Frontal cortex (tissue), 4 donors: ENCODE measurements around the gene IGSF21. TPM values are rescaled to one million over a fixed set of nuclear protein-coding genes. Genes with fewer than 3 reads are reported as not detected.

Source experiments
- DNase-seq, 2 donors: peaks; one replicate each; pipeline ENCODE4 v3.0.0; 2012; ENCODE audit warnings: low spot score in 2 of 2
- FAIRE-seq: peaks from 2 replicates; lab custom pipeline; 2012; peaks lifted over from hg19 to GRCh38; lab: Jason Lieb, UNC
- total RNA-seq: library from RNA; depleted of rRNA; stranded (reverse); fragments of >200 nt; gene quantifications from one replicate; pipeline ENCODE4 v1.2.3, GENCODE V29; 2014
- donor health status: control.
- donor health status: control.
- donor health status: control.

IGSF21 gene
- total RNA-seq, 1 donor from 2014 or later = 31.0 TPM

DNA sequence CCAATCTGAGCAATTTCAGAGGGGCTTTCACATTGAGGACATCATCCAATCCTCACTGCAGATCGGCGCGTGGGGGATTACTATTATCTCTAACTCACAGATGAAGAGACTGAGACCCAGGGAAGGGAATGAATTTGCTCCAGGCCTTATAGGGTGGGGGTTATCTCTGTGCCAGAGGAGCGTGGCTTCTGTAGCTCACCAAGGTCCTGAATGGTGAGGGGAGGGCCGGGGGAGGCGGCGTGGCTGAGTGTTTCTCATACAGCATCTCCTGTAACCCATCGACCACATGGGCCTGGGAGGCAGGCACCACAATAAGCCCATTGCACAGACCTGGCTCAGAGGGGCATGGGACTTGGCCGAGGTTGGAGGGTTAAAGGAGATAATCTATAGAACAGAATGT lies 230.2 kb downstream of the IGSF21 start:
- DNase-seq (no peak), FAIRE-seq (no peak)

DNA sequence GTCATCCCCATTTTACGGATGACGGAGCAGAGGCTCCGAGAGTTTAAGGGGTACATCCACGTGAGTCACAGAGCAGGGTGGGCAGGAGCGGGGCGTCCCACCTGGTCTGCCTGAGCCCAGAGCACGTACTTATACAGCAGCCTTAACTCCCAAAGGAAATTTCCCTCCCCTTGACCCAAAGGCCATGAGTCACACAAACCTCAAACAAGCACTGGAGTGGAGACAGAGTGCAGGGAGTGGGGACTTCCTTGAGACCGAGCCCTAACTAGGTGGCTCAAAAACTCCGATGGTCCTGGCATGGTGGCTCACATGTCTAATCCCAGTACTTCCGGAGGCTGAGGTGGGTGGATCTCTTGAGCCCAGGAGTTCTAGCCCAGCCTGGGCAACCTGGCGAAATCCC lies 231.6 kb downstream of the IGSF21 start:
- FAIRE-seq (no peak), DNase-seq (no peak)

DNA sequence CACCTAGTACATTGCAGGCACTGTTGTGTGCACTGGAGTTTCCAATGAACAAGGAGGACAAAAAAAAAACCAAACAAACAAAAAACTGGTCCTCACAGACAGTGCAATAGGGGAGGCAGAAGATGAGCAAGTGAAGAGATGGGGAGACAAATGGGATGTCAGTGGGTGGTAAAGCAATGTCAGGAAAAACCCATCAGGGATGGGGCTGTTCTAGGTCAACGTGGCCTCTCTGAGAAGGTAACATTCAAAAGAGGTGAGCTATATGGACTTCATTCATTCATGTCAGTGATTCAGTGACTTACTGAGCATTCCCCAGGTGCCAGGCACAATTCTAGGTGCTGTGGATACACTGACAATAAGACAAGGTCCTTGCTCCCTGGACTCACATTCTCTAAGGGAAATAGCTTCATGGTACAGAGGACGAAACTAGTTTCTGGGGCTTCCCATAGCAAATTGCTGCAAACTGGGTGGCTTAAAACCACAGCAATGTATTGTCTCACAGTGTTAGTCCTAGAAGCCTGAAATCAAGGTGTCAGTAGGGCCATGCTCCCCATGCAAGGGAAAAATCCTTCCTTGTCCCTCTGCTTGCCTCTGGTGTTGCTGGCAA lies 232.7 kb downstream of the IGSF21 start:
- no peak for FAIRE-seq
- DNase-seq = no peak

DNA sequence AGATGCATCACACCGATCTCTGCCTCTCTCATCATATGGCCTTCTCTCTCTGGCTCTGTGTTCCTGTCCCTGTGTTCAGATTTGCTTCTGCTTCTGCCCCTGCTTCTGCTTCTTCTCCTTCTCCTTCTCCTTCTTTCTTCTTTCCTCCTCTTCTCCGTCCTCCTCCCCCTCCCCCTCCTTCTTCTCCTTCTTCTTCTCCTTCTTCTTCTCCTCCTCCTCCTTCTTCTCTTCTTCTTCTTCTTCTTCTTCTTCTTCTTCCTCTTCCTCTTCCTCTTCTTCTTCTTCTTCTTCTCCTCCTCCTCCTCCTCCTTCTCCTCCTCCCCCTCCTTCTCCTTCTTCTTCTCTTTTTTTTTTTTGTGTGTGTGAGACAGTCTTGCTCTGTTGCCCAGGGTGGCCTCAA lies 233.2 kb downstream of the IGSF21 start:
- DNase-seq = no peak
- no peak for FAIRE-seq

DNA sequence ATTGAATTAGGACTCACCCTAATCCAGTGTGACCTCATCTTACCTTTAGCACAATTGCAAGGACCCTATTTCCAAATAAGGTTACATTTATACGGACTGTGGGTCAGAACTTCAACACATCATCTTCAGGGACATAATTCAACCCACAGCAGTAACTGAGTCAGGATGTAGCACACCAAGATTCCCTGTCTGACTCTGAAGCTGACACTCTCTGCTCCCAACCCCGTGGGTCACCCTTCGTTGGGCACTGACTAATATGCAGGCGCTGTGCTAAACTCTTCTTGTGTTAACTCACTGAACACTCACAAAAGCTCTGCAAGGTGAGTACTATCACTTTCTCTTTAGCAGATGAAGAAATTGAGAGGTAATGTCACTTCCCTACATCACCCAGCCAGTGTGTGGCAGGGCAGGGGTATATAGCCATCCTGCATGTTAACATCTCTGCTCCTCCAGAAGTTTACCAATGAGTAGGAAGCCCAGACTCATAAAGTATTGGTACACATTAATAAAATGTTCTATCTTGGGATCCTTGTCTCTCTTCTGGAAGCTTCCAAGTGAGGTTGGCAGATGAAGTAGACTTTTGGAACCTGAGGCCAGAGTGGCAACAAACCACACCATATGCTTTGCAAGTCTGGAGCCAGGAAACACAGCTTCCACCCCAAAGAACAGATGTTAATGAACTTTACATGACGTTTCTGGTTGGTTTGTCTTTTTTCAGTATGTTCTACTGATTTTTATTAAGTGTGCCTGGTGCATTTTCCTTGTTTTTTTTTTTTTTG lies 233.9 kb downstream of the IGSF21 start:
- DNase-seq (no peak), FAIRE-seq (no peak)

DNA sequence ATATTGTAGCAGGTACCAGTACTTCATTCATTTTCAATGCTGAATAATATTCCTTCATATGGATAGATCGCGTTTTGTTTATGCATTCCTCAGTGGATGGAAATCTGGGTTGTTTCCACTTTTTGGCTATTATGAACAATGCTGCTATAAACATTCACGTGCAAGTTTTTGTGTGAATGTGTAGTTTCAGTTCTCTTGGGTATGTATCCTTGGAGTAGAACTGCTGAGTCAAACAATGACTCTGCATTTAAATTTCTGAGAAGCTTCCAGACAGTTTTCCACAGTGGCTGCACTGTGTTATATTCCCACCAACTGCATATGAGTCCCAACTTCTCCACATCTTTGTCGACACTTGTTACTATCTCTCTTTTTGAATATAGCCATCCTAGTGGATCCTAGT lies 235.1 kb downstream of the IGSF21 start:
- DNase-seq (no peak), FAIRE-seq (no peak)

DNA sequence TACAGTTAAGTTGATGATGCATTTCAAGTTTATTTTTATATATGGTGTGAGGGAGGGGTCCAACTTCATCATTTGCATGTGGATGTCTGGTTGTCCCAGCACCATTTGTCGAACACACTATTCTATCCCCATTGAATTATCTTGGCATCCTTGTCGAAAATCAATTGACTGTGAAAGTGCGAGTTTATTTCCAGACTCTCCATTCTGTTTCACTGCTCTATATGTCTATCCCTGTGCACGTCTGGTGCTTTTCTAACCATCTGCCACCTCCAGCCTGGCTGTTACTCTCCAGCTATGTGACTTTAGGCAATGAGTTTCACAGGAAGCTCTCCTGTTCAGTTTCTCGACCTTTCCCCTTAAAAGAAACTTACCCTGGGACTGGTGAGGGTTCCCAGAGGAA lies 236.0 kb downstream of the IGSF21 start:
- DNase-seq = no peak
- FAIRE-seq = no peak

DNA sequence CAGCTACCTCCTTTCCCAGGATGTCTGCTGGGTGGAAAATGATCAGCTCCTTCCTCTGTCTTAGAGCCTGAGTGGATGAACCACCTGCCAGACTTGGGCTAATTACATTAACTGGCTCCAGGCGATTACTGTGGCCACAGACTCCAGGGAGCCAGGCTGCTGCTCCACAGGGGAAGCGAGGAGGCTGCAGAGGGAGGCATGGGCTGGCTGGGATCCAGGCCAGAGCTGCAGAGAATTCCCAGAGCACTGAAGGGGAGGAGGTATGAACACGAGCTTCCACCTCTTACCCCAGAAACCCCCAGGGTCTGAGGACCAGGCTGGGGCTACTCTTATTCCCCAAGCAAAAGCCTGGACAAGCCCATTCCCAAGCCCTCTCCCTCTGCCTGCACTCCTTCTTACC lies 237.2 kb downstream of the IGSF21 start:
- FAIRE-seq (no peak), DNase-seq (no peak)

DNA sequence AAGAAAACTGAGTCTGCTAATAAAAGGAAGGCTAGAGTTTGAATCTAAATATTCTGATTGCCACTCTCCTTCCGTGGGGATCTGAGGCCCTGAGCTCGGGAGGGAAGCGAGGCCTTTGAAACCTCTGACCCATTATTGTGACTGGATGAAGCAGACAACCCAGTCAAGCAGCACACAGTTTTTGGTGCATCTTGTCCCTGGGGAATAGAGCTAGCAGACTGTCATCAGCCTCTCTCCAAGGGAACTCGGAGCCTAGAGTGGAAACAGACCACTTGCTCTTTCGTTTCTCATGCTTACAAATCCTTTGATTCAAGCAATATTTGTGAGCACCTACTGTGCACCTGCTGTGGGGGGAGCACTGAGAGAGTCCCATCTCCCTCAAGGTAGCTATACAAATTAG lies 240.0 kb downstream of the IGSF21 start:
- FAIRE-seq (no peak), DNase-seq (no peak)

DNA sequence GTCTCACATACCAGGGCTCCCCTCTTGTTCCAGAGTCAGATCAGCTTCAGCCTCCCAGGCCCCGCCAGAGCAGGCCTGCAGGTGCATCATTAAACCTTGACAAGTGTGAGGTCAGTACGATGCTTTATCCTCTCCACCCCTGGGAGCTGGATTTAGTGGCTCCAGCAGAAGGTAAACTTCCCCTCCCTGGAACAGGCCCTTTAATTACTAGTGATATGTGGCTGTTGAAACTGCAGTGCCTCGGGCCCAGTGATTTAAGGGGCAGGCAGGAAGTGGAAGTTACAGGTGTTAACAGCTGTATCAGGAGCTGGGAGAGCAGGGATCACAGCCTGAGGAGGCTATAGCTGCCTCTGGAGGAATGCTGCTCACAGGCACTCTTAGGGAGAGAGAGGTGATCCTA lies 240.8 kb downstream of the IGSF21 start:
- FAIRE-seq (no peak), DNase-seq (no peak)

DNA sequence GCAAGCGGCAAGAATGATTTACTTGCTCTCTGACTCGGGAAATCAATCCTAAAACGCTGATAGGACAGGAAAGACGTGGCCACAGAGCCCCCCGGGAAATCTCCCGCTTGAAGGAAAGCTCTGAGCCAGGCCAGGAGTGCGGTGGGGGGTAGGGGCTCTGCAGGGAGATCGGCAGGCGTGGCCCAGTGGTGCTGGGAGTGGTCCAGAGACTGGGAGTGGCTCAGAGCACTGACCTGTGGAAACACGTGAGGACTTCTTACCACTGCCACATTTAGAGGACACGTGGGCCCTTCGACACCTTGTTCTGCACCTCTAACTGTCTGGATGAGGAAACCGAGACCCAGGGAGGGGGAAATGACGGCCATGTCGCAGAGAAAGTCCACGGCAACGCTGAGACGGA lies 243.1 kb downstream of the IGSF21 start:
- DNase-seq (no peak), FAIRE-seq (no peak)

DNA sequence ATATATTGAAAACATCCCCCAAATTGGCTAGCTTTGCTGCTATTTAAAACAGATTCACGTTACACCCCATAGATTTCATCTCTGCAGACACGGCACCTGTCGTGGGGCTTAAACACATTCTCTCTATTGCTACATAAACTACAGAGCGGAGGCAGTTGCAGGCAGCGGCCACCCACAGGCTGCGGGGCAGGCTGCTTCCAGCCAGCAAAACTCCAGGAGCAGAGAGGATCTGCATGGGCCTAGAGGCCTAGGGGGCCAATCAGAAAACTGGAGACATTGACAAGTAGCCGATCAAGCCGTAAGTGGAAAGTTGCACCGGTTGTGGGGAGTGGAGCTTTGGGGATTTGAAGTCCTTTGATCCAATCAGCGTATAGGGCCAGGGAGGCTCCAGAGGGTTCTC lies 244.1 kb downstream of the IGSF21 start:
- no peak for FAIRE-seq
- DNase-seq = no peak

DNA sequence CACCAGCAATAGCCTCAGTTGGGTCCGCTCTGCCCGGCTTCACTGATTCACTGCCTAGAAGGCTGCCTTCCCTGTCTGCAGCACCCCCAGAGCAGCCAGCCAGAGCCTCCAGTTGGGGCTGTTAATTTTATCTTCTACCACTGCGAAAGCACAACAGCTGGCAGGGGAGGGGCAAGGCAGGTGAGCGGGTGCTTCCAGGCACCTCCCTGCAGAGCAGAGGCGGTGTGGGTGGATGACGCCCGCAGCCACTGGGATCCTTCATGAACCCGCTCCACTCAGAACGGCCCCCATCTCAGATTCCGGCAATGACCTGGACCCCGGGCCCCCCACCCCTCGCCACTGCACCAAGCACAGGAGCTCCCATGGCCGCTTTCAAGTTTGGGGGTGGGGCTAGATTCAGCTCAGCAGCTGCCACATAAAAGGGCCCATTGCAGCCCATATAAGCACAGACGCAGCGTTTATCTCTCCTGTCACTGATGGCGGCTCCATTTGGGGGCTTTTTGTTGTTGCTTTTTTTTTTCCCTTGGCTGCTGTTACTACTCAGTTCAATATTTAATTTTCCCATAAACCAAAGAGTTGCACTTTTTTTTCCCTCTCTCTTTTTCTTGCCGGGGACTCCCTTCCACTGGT lies 245.2 kb downstream of the IGSF21 start:
- no peak for FAIRE-seq
- peak in 1 of 2 donors; percentile 31 for DNase-seq

DNA sequence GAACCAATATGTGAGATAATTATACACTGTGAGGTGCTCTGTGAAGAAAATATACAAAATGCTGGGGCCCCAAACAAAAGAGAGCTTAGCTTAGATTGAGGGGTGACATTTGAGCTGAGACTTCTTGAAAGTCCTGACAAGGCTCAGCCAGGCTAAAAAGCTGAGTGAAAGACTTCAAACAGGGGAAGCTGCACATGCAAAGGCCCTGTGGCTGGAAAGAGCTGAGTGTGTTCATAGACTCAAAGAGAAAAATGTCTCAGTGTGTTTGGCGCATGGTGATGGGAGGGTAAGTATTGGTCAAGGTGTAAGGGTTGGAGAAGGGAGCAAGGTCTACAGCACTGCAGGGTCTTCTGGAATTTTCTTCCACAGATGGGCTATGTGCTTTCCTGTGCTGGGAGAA lies 245.9 kb downstream of the IGSF21 start:
- DNase-seq (no peak), FAIRE-seq (no peak)

DNA sequence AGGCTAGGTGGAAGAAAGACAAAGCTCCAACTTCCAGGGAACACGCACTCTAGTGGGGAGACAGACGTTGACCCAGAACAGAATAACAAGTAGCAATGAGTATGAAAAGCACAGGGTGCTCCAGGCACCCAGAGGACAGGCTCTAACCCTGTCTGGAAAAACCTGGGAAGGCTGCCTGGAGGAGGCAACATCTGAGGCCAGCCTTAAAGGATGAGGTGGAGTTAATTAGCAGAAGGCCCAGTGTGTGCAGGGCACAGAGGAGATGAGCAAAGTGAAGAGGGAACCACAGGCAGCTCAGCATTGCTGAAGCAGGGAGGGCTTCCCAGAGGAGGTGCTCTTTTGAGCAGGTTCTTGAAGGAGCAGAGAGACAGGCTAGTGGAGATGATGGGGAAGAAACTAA lies 246.4 kb downstream of the IGSF21 start:
- no peak for FAIRE-seq
- DNase-seq = no peak

DNA sequence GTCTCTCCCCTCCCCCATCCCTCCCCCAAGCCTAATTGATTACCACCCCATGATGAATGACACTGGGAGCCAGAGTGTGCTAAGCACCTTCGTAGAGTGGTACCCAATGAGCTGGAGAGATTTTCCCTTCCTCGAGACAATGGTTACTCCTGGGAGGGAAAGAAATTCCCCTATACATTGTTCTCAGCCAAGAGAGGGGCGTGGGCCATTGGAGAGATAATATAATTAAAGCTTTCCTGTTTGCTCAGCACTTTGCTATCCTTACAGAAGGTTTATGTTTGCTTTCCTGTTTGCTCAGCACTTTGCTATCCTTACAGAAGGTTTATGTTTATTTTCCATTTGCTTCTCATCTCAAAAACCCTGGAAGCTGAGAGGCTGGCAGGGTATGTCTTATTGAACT lies 247.0 kb downstream of the IGSF21 start:
- no peak for FAIRE-seq
- no peak for DNase-seq

DNA sequence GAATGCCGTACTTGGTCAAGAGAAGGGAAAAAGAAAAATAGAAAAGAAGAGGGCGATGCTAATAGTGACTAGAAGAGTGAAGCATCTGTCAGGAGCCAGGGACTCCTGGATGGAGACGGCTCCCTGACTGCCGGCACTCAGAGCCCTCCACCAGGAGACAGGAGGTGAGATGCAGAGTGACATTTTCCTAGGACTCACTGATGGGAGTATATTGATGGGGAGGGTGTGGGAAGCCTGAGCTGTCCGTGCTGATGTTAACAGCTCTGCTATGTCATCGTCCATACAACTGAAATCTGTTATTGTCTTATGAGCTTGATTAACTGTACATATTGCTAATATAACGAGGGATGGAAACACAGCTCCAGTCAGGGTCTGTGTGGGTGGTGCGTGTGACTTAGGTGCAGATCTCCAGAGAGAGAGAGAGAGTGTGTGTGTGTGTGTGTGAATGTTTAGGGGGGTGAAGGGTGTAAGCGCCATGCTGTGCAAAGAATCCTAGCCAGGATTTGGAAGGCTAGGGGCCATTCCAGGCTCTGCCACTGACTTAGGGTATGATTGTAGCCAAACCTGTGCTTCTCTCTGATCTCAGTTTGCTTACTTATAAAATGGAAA lies 250.1 kb downstream of the IGSF21 start:
- DNase-seq = no peak
- no peak for FAIRE-seq

DNA sequence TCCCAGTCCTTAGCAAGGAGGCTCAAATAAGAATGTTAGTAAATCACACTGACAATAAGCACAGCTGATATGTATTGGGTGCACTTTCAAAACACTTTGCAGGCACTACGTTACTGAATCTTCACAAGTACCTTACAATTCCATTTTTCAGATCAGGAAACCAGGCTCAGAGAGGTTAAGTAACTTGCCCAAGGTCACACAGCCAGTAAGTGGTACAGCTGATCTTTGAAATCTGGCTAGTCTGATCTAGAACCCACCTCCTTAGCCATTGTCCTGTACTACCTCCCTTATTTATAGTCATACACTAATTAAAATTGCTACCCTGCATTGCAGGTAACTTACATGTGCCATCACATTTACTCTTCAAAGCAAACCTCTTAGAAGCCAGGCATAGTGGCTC lies 251.0 kb downstream of the IGSF21 start:
- FAIRE-seq = no peak
- DNase-seq = no peak

DNA sequence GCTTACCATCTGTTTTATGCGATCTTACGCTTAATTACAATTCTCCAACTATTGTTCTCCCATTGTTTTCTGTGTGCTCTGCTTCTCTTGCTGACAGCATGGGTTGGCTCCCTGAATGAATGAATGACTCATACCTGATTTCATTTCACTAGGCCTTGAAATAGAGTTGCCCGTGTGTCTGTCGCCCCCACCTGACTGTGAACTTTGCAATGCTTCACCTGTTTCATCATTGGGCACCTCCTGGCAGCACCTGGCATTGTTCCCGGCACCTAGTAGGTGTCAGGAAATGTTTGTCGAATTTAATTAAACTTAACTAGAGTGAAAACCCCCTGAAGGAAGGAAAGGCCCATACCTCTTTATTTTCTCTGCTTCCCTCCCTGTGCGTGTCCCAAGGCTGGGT lies 252.7 kb downstream of the IGSF21 start:
- DNase-seq = no peak
- FAIRE-seq = no peak

DNA sequence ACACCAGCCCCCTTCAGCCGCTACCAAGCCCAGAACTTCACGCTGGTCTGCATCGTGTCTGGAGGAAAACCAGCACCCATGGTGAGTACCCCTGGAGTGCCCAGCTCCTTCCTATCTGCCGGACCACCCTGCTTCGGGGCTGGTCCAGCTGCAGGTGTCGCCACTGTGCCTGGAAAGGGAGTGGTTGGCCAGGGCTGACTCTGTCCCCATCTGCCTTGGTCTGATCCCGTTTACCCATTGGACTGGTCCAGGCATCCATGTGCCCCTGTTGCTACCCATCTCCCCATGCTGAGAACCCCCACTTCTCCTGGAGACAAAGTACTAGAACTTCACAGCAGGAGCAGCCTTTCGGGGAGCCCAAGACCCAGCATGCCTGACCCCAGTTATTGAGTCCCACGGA lies 254.6 kb downstream of the IGSF21 start:
- FAIRE-seq (no peak), DNase-seq (no peak)

DNA sequence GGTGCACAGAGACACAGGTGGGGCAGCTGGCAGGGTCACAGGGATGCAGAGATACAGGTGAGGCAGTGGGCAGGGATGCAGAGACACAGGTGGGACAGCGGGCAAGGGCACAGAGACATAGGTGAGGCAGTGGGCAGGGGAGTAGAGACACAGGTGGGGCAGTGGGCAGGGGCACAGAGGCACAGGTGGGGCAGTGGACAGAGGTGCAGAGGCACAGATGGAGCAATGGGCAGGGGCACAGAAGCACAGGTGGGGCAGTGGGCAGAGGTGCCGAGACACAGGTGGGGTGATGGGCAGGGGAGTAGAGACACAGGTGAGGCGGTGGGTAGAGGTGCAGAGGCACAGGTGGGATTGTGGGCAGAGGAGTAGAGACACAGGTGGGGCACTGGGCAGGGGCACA lies 255.8 kb downstream of the IGSF21 start:
- FAIRE-seq = no peak
- DNase-seq = no peak
